Vagina (tissue), 2 donors: ENCODE results near the gene ACTL6B.

Source experiments
- POLR2A ChIP-seq, 2 donors: fragments of 450-650 bp; IDR thresholded peaks; one replicate each; pipeline ENCODE4 v1.6.1; 2017; ENCODE audit warnings: antibody characterized with exemption in 2 of 2, mild to moderate bottlenecking in 2 of 2, moderate library complexity in 2 of 2
- TF ChIP-seq, protein P1 (sequence below), 3 experiments: fragments of 450-650 bp in 2 of 3; fragments of 200-600 bp in 1 of 3; sonication (generic) in 1 of 3; IDR thresholded peaks; one replicate each; pipeline ENCODE4 v1.5.1; 2017 to 2019; ENCODE audit warnings: antibody characterized with exemption in 3 of 3, mild to moderate bottlenecking in 2 of 3, moderate library complexity in 2 of 3

DNA sequence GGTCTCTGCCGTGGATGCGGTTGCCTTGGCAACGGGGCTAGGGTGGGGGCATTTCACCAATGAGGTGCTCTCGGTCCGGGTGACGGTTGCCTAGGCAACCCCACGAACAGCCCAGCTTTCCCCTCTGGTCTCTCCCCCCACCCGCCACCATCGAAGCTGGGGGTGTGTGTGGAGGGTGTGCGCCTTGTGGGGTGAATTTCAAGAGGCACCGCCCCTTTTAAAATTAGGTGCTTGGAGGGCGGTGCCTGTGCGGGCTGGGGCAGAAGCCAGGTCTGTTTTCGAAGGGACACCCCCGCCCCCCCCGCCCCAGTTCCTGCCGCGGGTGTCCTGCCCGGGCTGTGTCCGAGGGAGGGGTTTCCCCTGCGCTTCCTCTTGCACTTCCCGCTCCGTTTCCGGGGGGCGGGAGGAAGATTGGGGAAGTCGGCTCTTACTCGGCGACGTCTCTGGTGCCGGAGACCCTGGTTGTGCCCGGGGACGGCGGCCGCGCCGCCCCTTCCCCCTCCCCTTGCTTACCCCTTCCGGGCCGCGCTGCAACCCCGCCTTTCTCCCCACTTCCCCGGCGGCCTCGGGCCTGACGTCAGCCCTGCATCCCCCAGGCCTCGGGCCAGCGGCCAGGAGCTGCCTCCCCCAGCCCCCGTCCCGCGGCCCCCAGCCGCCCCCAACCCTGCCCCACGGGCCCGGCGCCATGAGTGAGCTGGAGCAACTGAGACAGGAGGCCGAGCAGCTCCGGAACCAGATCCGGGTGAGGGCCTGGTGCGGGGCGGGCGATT lies 19.5 kb upstream of the ACTL6B start:
- TF ChIP-seq, protein P1, sequence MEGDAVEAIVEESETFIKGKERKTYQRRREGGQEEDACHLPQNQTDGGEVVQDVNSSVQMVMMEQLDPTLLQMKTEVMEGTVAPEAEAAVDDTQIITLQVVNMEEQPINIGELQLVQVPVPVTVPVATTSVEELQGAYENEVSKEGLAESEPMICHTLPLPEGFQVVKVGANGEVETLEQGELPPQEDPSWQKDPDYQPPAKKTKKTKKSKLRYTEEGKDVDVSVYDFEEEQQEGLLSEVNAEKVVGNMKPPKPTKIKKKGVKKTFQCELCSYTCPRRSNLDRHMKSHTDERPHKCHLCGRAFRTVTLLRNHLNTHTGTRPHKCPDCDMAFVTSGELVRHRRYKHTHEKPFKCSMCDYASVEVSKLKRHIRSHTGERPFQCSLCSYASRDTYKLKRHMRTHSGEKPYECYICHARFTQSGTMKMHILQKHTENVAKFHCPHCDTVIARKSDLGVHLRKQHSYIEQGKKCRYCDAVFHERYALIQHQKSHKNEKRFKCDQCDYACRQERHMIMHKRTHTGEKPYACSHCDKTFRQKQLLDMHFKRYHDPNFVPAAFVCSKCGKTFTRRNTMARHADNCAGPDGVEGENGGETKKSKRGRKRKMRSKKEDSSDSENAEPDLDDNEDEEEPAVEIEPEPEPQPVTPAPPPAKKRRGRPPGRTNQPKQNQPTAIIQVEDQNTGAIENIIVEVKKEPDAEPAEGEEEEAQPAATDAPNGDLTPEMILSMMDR (IDR thresholded peaks at IDR 0.05), result no peak
- TF ChIP-seq POLR2A (IDR thresholded peaks at IDR 0.05), result peak in 1 of 2 donors; percentile 39
